Measurements from ENCODE around the gene KRT75. TPM values are rescaled to one million over a fixed set of nuclear protein-coding genes. Genes with fewer than 3 reads are reported as not detected.

The KRT75 gene
- total RNA-seq, 4 donors from 2014 or later: not detected

- no peaks in the 10 kb centered on the region for H3K27me3 ChIP-seq
- H3K4me3 ChIP-seq: no peak overlapping the region
- peaks cover 0 to 16% (median 6%) of the 10 kb centered on the region in 4 donors for H3K4me1 ChIP-seq
- H3K9me3 ChIP-seq: no peaks in the 10 kb centered on the region
- no peaks in the 10 kb centered on the region for H3K36me3 ChIP-seq
- intact Hi-C loops (cut with DNase I; ENCODE audit: low total_unique reads) (no loop called here), in situ Hi-C loops (cut with MboI; ENCODE audit: low pct_ligation_motif_present in 1 of 4, low pct_unique_long_range_greater_than_20kb in 1 of 4, low sequenced_read_pairs in 3 of 4) (no loop called here)
- no peak overlapping the region for H3K27ac ChIP-seq
- no peak for DNase-seq
- TF ChIP-seq POLR2AphosphoS5 (IDR thresholded peaks at IDR 0.05) (peak in 1 of 3 donors; percentile 16), POLR2A (IDR thresholded peaks at IDR 0.05) (no peak)
- 92% methylated on average over 5 of the region's 5 CpGs; no CpG with 5 or more reads in 1 of the 2 donors for WGBS, 2 donors (ENCODE audit: low coverage in 1 of 2)
Measured at GRCh38 chr12:52440821-52441319, 6.7 kb upstream of the KRT75 start.

GRCh38 chr12:52439845-52440244, 5.7 kb upstream of the KRT75 start:
- WGBS, 2 donors (ENCODE audit: low coverage in 1 of 2): 75% methylated on average over 2 of the region's 2 CpGs; no CpG with 5 or more reads in 1 of the 2 donors
- no peak for DNase-seq
- TF ChIP-seq POLR2A (IDR thresholded peaks at IDR 0.05) (no peak), CTCF (IDR thresholded peaks at IDR 0.05) (no peak), POLR2AphosphoS5 (IDR thresholded peaks at IDR 0.05) (no peak)
- H3K36me3 ChIP-seq: no peaks in the 10 kb centered on the region
- intact Hi-C loops (cut with DNase I; ENCODE audit: low total_unique reads) (no loop called here), in situ Hi-C loops (cut with MboI; ENCODE audit: low pct_ligation_motif_present in 1 of 4, low pct_unique_long_range_greater_than_20kb in 1 of 4, low sequenced_read_pairs in 3 of 4) (no loop called here)
- no peak overlapping the region for H3K27ac ChIP-seq
- H3K9me3 ChIP-seq: no peaks in the 10 kb centered on the region
- peaks cover 0 to 16% (median 6%) of the 10 kb centered on the region in 4 donors for H3K4me1 ChIP-seq
- no peak overlapping the region for H3K4me3 ChIP-seq
- no peaks in the 10 kb centered on the region for H3K27me3 ChIP-seq

GRCh38 chr12:52439420-52439819, 5.2 kb upstream of the KRT75 start:
- Histone ChIP-seq H3K36me3 (no peaks in the 10 kb centered on the region), H3K27ac (no peak overlapping the region), H3K27me3 (no peaks in the 10 kb centered on the region), H3K4me3 (no peak overlapping the region), H3K4me1 (peaks cover 0 to 16% (median 6%) of the 10 kb centered on the region in 4 donors), H3K9me3 (no peaks in the 10 kb centered on the region)
- 78% methylated on average over 8 of the region's 8 CpGs; no CpG with 5 or more reads in 1 of the 2 donors for WGBS, 2 donors (ENCODE audit: low coverage in 1 of 2)
- in situ Hi-C loops (cut with MboI; ENCODE audit: low pct_ligation_motif_present in 1 of 4, low pct_unique_long_range_greater_than_20kb in 1 of 4, low sequenced_read_pairs in 3 of 4) (no loop called here), intact Hi-C loops (cut with DNase I; ENCODE audit: low total_unique reads) (no loop called here)
- DNase-seq: no peak
- TF ChIP-seq POLR2A (IDR thresholded peaks at IDR 0.05): no peak
- no peak for TF ChIP-seq POLR2AphosphoS5 (IDR thresholded peaks at IDR 0.05)
- TF ChIP-seq EP300 (IDR thresholded peaks at IDR 0.05; ENCODE audit: low read depth): no peak
- TF ChIP-seq CTCF (IDR thresholded peaks at IDR 0.05): no peak

- no peak overlapping the region for H3K27ac ChIP-seq
- H3K9me3 ChIP-seq: no peaks in the 10 kb centered on the region
- WGBS, 2 donors (ENCODE audit: low coverage in 1 of 2): 77% methylated on average over 8 of the region's 8 CpGs; no CpG with 5 or more reads in 1 of the 2 donors
- intact Hi-C loops (cut with DNase I; ENCODE audit: low total_unique reads) (no loop called here), in situ Hi-C loops (cut with MboI; ENCODE audit: low pct_ligation_motif_present in 1 of 4, low pct_unique_long_range_greater_than_20kb in 1 of 4, low sequenced_read_pairs in 3 of 4) (no loop called here)
- H3K36me3 ChIP-seq: no peaks in the 10 kb centered on the region
- TF ChIP-seq EP300 (IDR thresholded peaks at IDR 0.05; ENCODE audit: low read depth): no peak
- TF ChIP-seq CTCF (IDR thresholded peaks at IDR 0.05): no peak
- TF ChIP-seq POLR2AphosphoS5 (IDR thresholded peaks at IDR 0.05): no peak
- no peak for TF ChIP-seq POLR2A (IDR thresholded peaks at IDR 0.05)
- peaks cover 0 to 16% (median 6%) of the 10 kb centered on the region in 4 donors for H3K4me1 ChIP-seq
- no peak overlapping the region for H3K4me3 ChIP-seq
- DNase-seq: no peak
- H3K27me3 ChIP-seq: no peaks in the 10 kb centered on the region
Measured at GRCh38 chr12:52438305-52439301, 4.4 kb upstream of the KRT75 start.

All from transverse colon (tissue), 4 donors.